VCaP (cell line): Measurements from ENCODE around the gene PRDM15.

ENCODE experiments used
- H3K27ac ChIP-seq: fragments of 450-650 bp; 2 replicates; pipeline ENCODE4 v1.5.1; 2017
- TF ChIP-seq, protein P1 (sequence below): fragments of 450-650 bp; conservative IDR thresholded peaks from 2 replicates; pipeline ENCODE4 v1.5.1; 2017; ENCODE audit warnings: mild to moderate bottlenecking, moderate library complexity

PRDM15 gene

DNA sequence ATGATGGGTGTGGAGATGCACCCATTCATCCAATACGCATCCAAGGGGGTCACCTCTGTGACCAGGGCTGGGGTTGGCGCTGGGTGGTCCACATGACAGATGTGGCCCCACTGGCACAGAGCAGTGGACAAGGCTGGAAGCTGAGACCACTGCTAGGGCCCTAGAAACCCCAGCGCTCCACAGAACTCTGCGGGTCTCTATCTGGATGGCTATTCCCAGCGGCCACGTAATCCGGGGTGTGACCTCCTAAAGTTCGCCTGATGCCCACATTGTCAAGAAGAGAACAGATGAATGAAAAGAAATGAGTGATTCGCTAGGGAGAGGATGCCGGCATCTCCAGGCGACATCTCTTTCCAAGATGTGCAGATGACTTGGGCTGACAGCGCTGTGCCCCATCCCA lies 55.2 kb downstream of the PRDM15 start:
- no peak overlapping the region for H3K27ac ChIP-seq

DNA sequence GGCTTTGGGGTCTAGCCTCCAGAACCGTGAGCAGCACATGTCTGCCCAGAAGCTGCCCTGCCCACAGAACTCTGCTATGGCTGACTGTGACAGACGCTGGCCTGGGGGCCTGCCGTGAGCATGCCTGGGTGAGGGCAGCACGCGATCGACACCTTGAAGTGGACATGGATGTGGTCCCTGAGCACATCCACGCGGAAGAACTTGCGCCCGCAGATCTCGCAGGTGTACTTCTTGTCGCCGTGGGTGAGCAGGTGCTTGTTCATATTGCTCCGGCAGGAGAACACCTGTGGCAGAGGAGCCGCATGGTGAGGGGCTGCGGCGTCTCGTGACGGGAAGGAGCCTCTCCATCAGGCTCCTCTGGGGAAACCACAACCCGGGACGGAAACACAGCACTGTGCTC lies 56.0 kb downstream of the PRDM15 start:
- no peak overlapping the region for H3K27ac ChIP-seq
- TF ChIP-seq, protein P1, sequence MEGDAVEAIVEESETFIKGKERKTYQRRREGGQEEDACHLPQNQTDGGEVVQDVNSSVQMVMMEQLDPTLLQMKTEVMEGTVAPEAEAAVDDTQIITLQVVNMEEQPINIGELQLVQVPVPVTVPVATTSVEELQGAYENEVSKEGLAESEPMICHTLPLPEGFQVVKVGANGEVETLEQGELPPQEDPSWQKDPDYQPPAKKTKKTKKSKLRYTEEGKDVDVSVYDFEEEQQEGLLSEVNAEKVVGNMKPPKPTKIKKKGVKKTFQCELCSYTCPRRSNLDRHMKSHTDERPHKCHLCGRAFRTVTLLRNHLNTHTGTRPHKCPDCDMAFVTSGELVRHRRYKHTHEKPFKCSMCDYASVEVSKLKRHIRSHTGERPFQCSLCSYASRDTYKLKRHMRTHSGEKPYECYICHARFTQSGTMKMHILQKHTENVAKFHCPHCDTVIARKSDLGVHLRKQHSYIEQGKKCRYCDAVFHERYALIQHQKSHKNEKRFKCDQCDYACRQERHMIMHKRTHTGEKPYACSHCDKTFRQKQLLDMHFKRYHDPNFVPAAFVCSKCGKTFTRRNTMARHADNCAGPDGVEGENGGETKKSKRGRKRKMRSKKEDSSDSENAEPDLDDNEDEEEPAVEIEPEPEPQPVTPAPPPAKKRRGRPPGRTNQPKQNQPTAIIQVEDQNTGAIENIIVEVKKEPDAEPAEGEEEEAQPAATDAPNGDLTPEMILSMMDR: no peak

More for the DNA sequence above, 55.2 kb downstream of the PRDM15 start:
- TF ChIP-seq, protein P1: no peak

DNA sequence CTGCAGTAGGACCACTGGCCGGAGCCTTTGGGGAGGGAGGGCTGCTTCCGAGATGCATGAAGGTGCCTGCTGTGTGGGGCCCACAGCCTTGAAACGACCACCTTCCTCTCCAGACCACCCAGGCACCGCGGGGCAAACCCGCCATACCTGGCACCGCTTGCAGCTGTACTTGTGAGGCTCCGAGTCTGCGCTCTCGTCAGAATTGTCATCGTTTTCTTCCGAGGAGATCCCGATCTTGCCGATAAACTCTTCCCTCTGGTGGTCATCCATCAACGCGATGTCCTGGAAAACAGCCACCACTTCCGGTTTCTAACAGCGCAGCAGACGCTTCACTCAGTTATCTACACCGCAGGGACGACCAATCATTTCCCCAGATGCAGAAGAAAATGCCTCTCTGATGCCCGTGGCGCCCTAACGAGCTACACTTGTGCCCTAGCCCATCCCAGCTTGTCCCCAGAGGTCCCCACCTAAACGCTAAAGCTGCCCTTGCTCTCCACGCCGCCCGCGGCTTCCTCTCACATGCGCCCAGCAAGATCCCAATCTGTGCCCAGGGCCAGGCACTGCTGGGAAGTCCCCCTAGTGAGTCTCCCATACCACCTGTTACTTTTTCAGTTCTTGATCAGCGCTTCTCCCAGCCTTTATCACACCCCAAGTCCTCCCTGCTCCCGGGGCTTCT lies 57.2 kb downstream of the PRDM15 start:
- TF ChIP-seq, protein P1: no peak
- H3K27ac ChIP-seq: no peak overlapping the region

DNA sequence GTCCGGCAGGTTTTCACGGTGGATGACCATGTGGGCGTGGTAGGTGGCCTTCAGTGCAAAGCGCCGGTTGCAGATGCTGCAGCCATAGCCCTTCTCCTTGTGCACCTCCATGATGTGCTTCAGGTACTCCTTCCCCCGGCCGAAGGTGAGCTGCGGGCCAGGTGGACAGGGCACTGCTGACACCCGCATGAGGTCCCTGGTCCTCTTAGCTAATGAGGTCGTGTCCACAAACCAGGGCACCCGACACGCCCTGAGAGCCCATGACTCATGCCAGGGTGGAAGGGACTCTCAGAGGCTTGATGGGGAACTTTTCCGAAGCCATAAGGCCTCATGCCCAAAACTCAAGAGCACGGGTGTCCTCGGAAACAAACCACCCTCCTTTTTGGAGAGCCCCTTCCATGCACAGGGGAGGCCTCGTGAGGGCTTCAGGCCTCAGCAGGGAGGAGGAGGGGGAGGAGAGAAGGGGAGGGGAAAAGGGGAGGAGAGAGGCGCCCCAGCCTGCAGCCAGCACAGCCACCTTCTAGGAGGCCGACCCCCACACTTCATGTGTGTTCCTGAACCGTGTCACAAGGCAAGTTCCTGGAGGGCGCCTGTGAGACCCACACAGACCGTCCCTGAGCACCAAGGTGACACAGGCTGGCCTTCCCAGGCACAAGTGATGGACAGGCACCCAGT lies 57.9 kb downstream of the PRDM15 start:
- TF ChIP-seq, protein P1: no peak
- no peak overlapping the region for H3K27ac ChIP-seq

DNA sequence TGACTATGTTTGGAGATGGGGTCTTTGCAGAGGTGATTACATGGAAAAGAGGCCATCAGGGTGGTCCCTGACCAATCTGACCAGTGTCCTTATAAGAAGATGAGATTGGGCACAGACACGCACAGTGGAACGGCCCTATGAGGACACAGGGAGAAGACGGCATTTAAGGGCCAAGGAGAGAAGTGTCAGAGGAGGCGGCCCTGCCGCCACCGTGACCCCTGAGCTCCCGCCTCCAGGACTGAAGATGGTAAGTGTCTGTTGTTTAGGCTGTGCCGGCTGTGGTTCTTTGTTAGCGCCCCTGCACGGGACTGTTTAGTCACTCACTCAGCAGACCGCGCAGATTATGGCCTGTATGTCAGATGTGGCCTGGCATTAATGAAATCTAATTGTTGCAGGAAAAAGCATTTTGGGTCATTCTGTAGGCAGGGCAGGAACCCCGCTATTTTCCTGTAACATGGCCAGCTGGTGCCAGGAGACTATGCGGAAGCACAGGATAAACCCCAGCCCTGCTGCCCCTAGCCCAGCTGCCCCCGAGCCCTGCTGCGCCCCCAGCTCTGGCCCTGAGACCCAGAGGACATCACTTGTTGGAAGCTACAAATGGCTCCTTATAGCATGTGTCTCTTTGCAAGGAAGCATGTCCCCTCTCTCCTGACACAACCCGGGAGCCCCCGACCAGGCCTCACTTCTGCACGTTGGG lies 58.6 kb downstream of the PRDM15 start:
- H3K27ac ChIP-seq: no peak overlapping the region
- TF ChIP-seq, protein P1: no peak

DNA sequence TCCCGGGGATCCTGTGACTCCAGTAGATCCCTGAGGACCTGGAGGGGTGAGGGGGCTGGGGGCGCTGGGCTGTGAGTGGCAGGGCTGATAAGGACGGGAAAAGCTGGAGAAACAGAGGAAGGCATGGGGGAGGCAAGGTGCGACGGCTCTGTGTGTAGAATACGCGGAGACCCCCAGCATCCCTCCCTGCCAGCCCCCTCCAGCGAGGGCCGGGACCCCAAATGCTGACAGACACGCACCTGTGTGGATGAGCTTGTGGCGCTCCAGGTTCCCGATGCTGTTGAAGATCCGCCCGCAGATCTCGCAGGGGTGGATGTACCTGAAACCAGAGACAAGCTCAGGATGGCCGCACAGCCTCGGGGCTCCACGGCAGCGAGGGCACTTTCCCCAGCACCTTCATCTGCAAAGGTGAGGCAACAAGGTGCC lies 59.3 kb downstream of the PRDM15 start:
- H3K27ac ChIP-seq: no peak overlapping the region
- TF ChIP-seq, protein P1: no peak

DNA sequence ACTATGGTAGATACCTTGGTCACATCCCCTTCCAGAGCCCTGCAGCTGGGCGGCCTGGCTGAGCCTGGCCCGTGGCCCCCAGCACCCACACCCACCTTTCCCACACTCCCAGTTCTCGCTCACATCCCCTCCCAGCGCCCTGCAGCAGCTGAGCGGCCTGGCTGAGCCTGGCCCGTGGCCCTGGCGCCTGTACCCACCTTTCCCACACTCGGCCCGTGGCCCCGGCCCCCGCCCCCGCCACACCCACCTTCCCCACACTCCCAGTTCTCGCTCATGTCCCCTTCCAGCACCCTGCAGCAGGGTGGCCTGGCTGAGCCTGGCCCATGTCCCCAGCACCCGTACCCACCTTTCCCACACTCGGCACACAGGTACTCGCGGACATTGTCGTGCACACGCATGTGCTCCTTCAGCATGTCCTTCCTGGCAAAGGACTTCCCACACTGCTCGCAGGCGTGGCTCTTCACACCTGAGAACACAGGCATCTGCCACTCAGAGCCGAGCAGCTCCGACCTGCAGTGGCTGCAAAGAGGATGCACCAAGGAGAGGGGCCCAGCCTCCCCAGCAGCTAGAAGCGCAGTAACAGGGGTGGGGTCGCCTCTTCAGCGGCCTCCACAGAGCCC lies 59.8 kb downstream of the PRDM15 start:
- no peak overlapping the region for H3K27ac ChIP-seq
- TF ChIP-seq, protein P1: no peak
